H9 (cell line): ENCODE data around the gene ARHGAP29. TPM values are rescaled to one million over a fixed set of nuclear protein-coding genes. Genes with fewer than 3 reads are reported as not detected.

ENCODE experiments used
- DNase-seq: peaks from one replicate; pipeline ENCODE4 v3.0.0-alpha.2; 2017
- H2AFZ ChIP-seq: one replicate; pipeline ENCODE4 v1.6.1; 2013; ENCODE audit warnings: mild to moderate bottlenecking, low read length, control low read depth, moderate library complexity
- H2AK5ac ChIP-seq: 2 replicates; pipeline ENCODE4 v1.6.1; 2013; ENCODE audit warnings: low read length, control low read depth, mixed read lengths; ENCODE audit not compliant: insufficient read length
- H2BK120ac ChIP-seq: one replicate; pipeline ENCODE4 v1.6.1; 2013; ENCODE audit warnings: low read depth, mild to moderate bottlenecking, low read length, control low read depth, inconsistent platforms; ENCODE audit not compliant: poor library complexity, severe bottlenecking
- H2BK12ac ChIP-seq: 2 replicates; pipeline ENCODE4 v1.6.1; 2013; ENCODE audit warnings: low read length, control low read depth, mixed read lengths, low read depth; ENCODE audit not compliant: insufficient read length
- H2BK15ac ChIP-seq: 2 replicates; pipeline ENCODE4 v1.6.1; 2013; ENCODE audit warnings: low read depth, low read length, control low read depth
- H2BK20ac ChIP-seq: one replicate; pipeline ENCODE4 v1.6.1; 2013; ENCODE audit warnings: low read depth, mild to moderate bottlenecking, low read length, control low read depth, inconsistent platforms; ENCODE audit not compliant: poor library complexity, severe bottlenecking
- H2BK5ac ChIP-seq: 2 replicates; pipeline ENCODE4 v1.6.1; 2013; ENCODE audit warnings: low read length, control low read depth, mixed read lengths; ENCODE audit not compliant: insufficient read length
- H3K14ac ChIP-seq: 2 replicates; pipeline ENCODE4 v1.6.1; 2013; ENCODE audit warnings: low read length, control low read depth; ENCODE audit not compliant: insufficient read depth
- H3K18ac ChIP-seq: 2 replicates; pipeline ENCODE4 v1.6.1; 2013; ENCODE audit warnings: low read depth, mild to moderate bottlenecking, mixed read lengths, low read length, control low read depth; ENCODE audit not compliant: insufficient read length
- H3K23ac ChIP-seq: 2 replicates; pipeline ENCODE4 v1.6.1; 2013; ENCODE audit warnings: low read length, control low read depth, mixed read lengths, low read depth; ENCODE audit not compliant: insufficient read length
- H3K23me2 ChIP-seq: 2 replicates; pipeline ENCODE4 v1.6.1; 2013; ENCODE audit warnings: low read depth, mild to moderate bottlenecking, mixed read lengths, low read length, control low read depth; ENCODE audit not compliant: insufficient read length, poor library complexity, severe bottlenecking
- H3K27ac ChIP-seq: 2 replicates; pipeline ENCODE4 v1.5.1; 2013; ENCODE audit warnings: low read length, control low read depth, mixed read lengths, low read depth; ENCODE audit not compliant: insufficient read length
- H3K27me3 ChIP-seq: 2 replicates; pipeline ENCODE4 v1.6.1; 2013; ENCODE audit warnings: low read length, control low read depth, inconsistent platforms; ENCODE audit not compliant: insufficient read depth
- H3K4ac ChIP-seq: 2 replicates; pipeline ENCODE4 v1.6.1; 2013; ENCODE audit warnings: low read depth, mild to moderate bottlenecking, control low read depth, inconsistent platforms, low read length, moderate library complexity
- H3K4me1 ChIP-seq: 2 replicates; pipeline ENCODE4 v1.6.1; 2013; ENCODE audit warnings: low read length, control low read depth, inconsistent platforms; ENCODE audit not compliant: insufficient read depth
- H3K4me2 ChIP-seq: 2 replicates; pipeline ENCODE4 v1.6.1; 2013; ENCODE audit warnings: low read length, control low read depth, mixed read lengths; ENCODE audit not compliant: insufficient read length, insufficient read depth
- H3K56ac ChIP-seq: 2 replicates; pipeline ENCODE4 v1.6.1; 2013; ENCODE audit warnings: low read depth, mild to moderate bottlenecking, mixed read lengths, low read length, control low read depth; ENCODE audit not compliant: insufficient read length
- H3K79me1 ChIP-seq: 2 replicates; pipeline ENCODE4 v1.6.1; 2013; ENCODE audit warnings: low read depth, mild to moderate bottlenecking, moderate library complexity, low read length, control low read depth, inconsistent platforms; ENCODE audit not compliant: insufficient read depth, poor library complexity, severe bottlenecking
- H3K79me2 ChIP-seq: 2 replicates; pipeline ENCODE4 v1.6.1; 2013; ENCODE audit warnings: low read length, control low read depth, inconsistent platforms; ENCODE audit not compliant: insufficient read depth
- H3K9ac ChIP-seq: 2 replicates; pipeline ENCODE4 v1.6.1; 2013; ENCODE audit warnings: low read length, control low read depth, mixed read lengths; ENCODE audit not compliant: insufficient read length; ENCODE audit errors: extremely low read depth
- H3K9me3 ChIP-seq: one replicate; pipeline ENCODE4 v1.6.1; 2013; ENCODE audit warnings: low read depth, low read length, inconsistent platforms; ENCODE audit not compliant: control insufficient read depth
- H3T11ph ChIP-seq: one replicate; pipeline ENCODE4 v1.6.1; 2013; ENCODE audit warnings: mild to moderate bottlenecking, low read length, control low read depth, inconsistent platforms
- H4K20me1 ChIP-seq: one replicate; pipeline ENCODE4 v1.6.1; 2013; ENCODE audit not compliant: control insufficient read depth, insufficient read length, insufficient read depth
- H4K5ac ChIP-seq: 2 replicates; pipeline ENCODE4 v1.6.1; 2013; ENCODE audit warnings: low read depth, mild to moderate bottlenecking, mixed read lengths, low read length, control low read depth; ENCODE audit not compliant: insufficient read length
- H4K8ac ChIP-seq: replicated peaks from 2 replicates; pipeline ENCODE4 v1.6.1; 2013; ENCODE audit warnings: low read length, control low read depth, mixed read lengths, low read depth; ENCODE audit not compliant: insufficient read length
- H4K91ac ChIP-seq: 2 replicates; pipeline ENCODE4 v1.6.1; 2013; ENCODE audit warnings: low read depth, mild to moderate bottlenecking, moderate library complexity, mixed read lengths, low read length, control low read depth; ENCODE audit not compliant: insufficient read length
- H3K27ac Mint-ChIP-seq, 3 experiments: 2 replicates in 2 of 3; 3 replicates in 1 of 3; pipeline ENCODE4 v1.8.0; 2020 to 2021; ENCODE audit warnings: mixed read lengths in 3 of 3, mild to moderate bottlenecking in 1 of 3, moderate library complexity in 1 of 3
- H3K27me3 Mint-ChIP-seq: 2 replicates; pipeline ENCODE4 v1.8.0; 2021; ENCODE audit warnings: low read depth, mild to moderate bottlenecking, moderate library complexity, mixed read lengths
- H3K36me3 Mint-ChIP-seq, 3 experiments: 2 replicates in 2 of 3; 3 replicates in 1 of 3; pipeline ENCODE4 v1.8.0; 2020 to 2021; ENCODE audit warnings: low read depth in 3 of 3, mixed read lengths in 3 of 3; ENCODE audit not compliant: insufficient read depth in 1 of 3
- H3K4me1 Mint-ChIP-seq, 2 experiments: 2 replicates each; pipeline ENCODE4 v1.8.0; 2020; ENCODE audit warnings: mixed read lengths in 2 of 2
- H3K4me3 Mint-ChIP-seq, 2 experiments: 2 replicates in 1 of 2; 3 replicates in 1 of 2; pipeline ENCODE4 v1.8.0; 2020 to 2021; ENCODE audit warnings: mild to moderate bottlenecking in 2 of 2, mixed read lengths in 2 of 2, moderate library complexity in 1 of 2
- H3K9me3 Mint-ChIP-seq, 2 experiments: 2 replicates in 1 of 2; 3 replicates in 1 of 2; pipeline ENCODE4 v1.8.0; 2020; ENCODE audit warnings: mild to moderate bottlenecking in 2 of 2, mixed read lengths in 2 of 2, moderate library complexity in 1 of 2
- WGBS: extraction: QIAGEN DNeasy Blood & Tissue Kit; methylation state at CpG from one replicate; pipeline ENCODE4 v1.1.7; 2013; ENCODE audit warnings: missing lambda C conversion rate, low lambda C conversion rate, mixed read lengths; ENCODE audit not compliant: insufficient read length; ENCODE audit errors: extremely low coverage; 5-methylcytosine and 5-hydroxymethylcytosine counted together
- total RNA-seq: library from RNA; stranded (reverse); gene quantifications from 2 replicates; pipeline ENCODE4 v1.2.1, GENCODE V29; 2021
- TF ChIP-seq, protein P1 (sequence below): fragments of 200-600 bp; sonication (generic); conservative IDR thresholded peaks from 3 replicates; pipeline ENCODE4 v1.8.0; 2021; ENCODE audit warnings: antibody characterized with exemption, mild to moderate bottlenecking

Gene ARHGAP29
- total RNA-seq, 1 experiment from 2014 or later, result 1.3 TPM

DNA sequence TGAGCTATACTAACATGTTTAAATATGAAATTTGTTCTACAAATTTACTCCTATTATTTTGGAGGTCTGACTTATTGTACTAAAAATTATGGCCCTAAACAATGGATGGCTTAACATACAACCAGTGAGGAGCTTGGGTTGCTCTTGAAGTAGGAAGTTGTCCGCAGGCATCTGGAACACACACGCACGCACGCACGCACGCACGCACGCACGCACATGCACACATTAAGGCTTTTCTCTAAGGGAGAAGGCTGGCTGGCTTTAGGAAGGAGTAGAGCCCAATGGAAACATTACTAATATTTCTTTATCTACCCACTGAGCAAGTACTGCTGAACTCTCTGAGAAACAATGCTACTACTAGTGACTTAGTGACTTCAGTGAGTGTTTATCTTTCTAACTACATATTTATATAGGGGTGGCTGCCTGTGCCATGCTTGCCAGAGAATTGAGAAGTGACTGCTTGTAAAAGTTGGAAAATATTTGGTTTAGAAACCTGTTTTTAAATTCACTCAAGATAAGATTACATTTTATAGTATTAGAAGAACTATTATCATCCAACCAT is 16.2 kb upstream of the ARHGAP29 start:
- Mint-ChIP-seq H3K4me3 (no peak overlapping the region), H3K9me3 (no peaks in the 10 kb centered on the region), H3K4me1 (no peaks in the 10 kb centered on the region), H3K27ac (no peak overlapping the region), H3K27me3 (peaks cover 100% of the 10 kb centered on the region), H3K36me3 (no peaks in the 10 kb centered on the region)
- Histone ChIP-seq H3T11ph (no peak overlapping the region), H4K5ac (no peak overlapping the region), H3K23me2 (no peaks in the 10 kb centered on the region), H4K8ac (no peak overlapping the region), H3K79me2 (no peaks in the 10 kb centered on the region), H2BK15ac (no peak overlapping the region), H2BK120ac (no peak overlapping the region), H3K18ac (no peak overlapping the region), H3K14ac (no peak overlapping the region), H4K20me1 (no peaks in the 10 kb centered on the region), H4K91ac (no peak overlapping the region), H2BK12ac (no peak overlapping the region), H2BK20ac (no peak overlapping the region), H3K79me1 (no peaks in the 10 kb centered on the region), H3K9ac (no peak overlapping the region), H3K9me3 (no peaks in the 10 kb centered on the region), H3K4me1 (peaks cover 2% of the 10 kb centered on the region; the same call in 1 of the 2 replicates), H3K27me3 (peaks cover 47% of the 10 kb centered on the region), H2BK5ac (no peak overlapping the region), H3K23ac (no peak overlapping the region), H3K4me2 (no peak overlapping the region), H3K4ac (no peak overlapping the region), H3K27ac (no peak overlapping the region), H3K56ac (no peak overlapping the region), H2AFZ (no peak overlapping the region), H2AK5ac (no peak overlapping the region)
- TF ChIP-seq, protein P1, sequence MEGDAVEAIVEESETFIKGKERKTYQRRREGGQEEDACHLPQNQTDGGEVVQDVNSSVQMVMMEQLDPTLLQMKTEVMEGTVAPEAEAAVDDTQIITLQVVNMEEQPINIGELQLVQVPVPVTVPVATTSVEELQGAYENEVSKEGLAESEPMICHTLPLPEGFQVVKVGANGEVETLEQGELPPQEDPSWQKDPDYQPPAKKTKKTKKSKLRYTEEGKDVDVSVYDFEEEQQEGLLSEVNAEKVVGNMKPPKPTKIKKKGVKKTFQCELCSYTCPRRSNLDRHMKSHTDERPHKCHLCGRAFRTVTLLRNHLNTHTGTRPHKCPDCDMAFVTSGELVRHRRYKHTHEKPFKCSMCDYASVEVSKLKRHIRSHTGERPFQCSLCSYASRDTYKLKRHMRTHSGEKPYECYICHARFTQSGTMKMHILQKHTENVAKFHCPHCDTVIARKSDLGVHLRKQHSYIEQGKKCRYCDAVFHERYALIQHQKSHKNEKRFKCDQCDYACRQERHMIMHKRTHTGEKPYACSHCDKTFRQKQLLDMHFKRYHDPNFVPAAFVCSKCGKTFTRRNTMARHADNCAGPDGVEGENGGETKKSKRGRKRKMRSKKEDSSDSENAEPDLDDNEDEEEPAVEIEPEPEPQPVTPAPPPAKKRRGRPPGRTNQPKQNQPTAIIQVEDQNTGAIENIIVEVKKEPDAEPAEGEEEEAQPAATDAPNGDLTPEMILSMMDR, result no peak
- WGBS, result no CpG with 5 or more reads among the region's 9 CpGs
- no peak for DNase-seq
